HG02588 (cell line): ENCODE measurements around the gene NDUFS5.
A peak's percentile ranks its signal among the peaks of the same experiment; 100 is the strongest.
"Not testable (repeated sequence)": the region's sequence is repeated elsewhere in the genome, so short reads cannot be mapped to it uniquely, and the experiment has no call there.

Experiments
- ATAC-seq: cut with Tn5 transposase; IDR thresholded peaks from one replicate; pipeline ENCODE4 v1.9.1; 2021; ENCODE audit warnings: mild to moderate bottlenecking, moderate library complexity; ENCODE audit not compliant: unreplicated experiment

NDUFS5 gene

GRCh38 chr1:39026051-39026865 lies at the start of gene NDUFS5:
Gene NDUFS5 (plus strand): TSS chr1:39026350. CDS start chr1:39028725, 2,375 bp downstream.
- peak; percentile 69 for ATAC-seq

- not testable (repeated sequence) for ATAC-seq
These were observed 48.5 kb upstream of the NDUFS5 start for GRCh38 chr1:38977399-38978244.

- not testable (repeated sequence) for ATAC-seq
These were observed 48.0 kb upstream of the NDUFS5 start for GRCh38 chr1:38978245-38978542.

- ATAC-seq: not testable (repeated sequence)
These were observed 46.8 kb upstream of the NDUFS5 start for GRCh38 chr1:38979380-38979779.

- ATAC-seq: no peak
These were observed 36.2 kb upstream of the NDUFS5 start for GRCh38 chr1:38989979-38990378.

- ATAC-seq: no peak
These were observed 35.8 kb upstream of the NDUFS5 start for GRCh38 chr1:38990386-38990737.

GRCh38 chr1:38990738-38991637 lies 35.2 kb upstream of the NDUFS5 start, which contains the start of gene AKIRIN1:
Gene AKIRIN1 (plus strand): TSS chr1:38991276. CDS start chr1:38991381, 105 bp downstream.
- ATAC-seq: peak; percentile 92

GRCh38 chr1:38991638-38992411 lies 34.3 kb upstream of the NDUFS5 start:
- ATAC-seq: no peak

- no peak for ATAC-seq
These were observed 33.6 kb upstream of the NDUFS5 start for GRCh38 chr1:38992412-38993111.

GRCh38 chr1:38994196-38994595 lies 32.0 kb upstream of the NDUFS5 start:
- ATAC-seq: no peak

GRCh38 chr1:38997034-38997900 lies 28.9 kb upstream of the NDUFS5 start:
- ATAC-seq: no peak

- no peak for ATAC-seq
These were observed 28.3 kb upstream of the NDUFS5 start for GRCh38 chr1:38997901-38998190.

- no peak for ATAC-seq
These were observed 24.4 kb upstream of the NDUFS5 start for GRCh38 chr1:39001516-39002421.

- no peak for ATAC-seq
These were observed 22.9 kb upstream of the NDUFS5 start for GRCh38 chr1:39003281-39003680.

GRCh38 chr1:39003794-39004193 lies 22.4 kb upstream of the NDUFS5 start:
- ATAC-seq: no peak

- ATAC-seq: no peak
These were observed 19.9 kb upstream of the NDUFS5 start for GRCh38 chr1:39006287-39006686.

GRCh38 chr1:39006726-39007645 lies 19.2 kb upstream of the NDUFS5 start:
- no peak for ATAC-seq
